HL-60 (cell line): ENCODE measurements around the gene AHSG.

Experiments used
- DNase-seq, 2 experiments: peaks; one replicate each; pipeline ENCODE4 v3.0.0-alpha.2; 2010 to 2020; ENCODE audit warnings: low read depth in 1 of 2, low spot score in 1 of 2
- H3K27ac ChIP-seq: fragments of 250-450 bp; sonication (Bioruptor Pico); replicated peaks from 2 replicates; pipeline ENCODE4 v1.5.1; 2020; ENCODE audit warnings: mild to moderate bottlenecking, moderate library complexity
- H3K27me3 ChIP-seq: fragments of 250-450 bp; sonication (Bioruptor Pico); 2 replicates; pipeline ENCODE4 v1.5.1; 2021; ENCODE audit warnings: mild to moderate bottlenecking, moderate library complexity; ENCODE audit not compliant: insufficient read depth, poor library complexity, severe bottlenecking
- H3K4me3 ChIP-seq: replicated peaks from 2 replicates; pipeline ENCODE4 v1.5.1; 2011; ENCODE audit warnings: mild to moderate bottlenecking, control low read depth, low read length; ENCODE audit not compliant: insufficient read depth
- CTCF ChIP-seq: IDR thresholded peaks from one replicate; pipeline ENCODE4 v1.5.1; 2011; ENCODE audit warnings: low read length, control low read depth, inconsistent platforms; ENCODE audit not compliant: insufficient read depth
- GABPA ChIP-seq: IDR thresholded peaks from 2 replicates; pipeline ENCODE4 v1.6.1; 2012; ENCODE audit warnings: low read depth
- POLR2AphosphoS5 ChIP-seq: IDR thresholded peaks from 2 replicates; pipeline ENCODE4 v1.6.1; 2012; ENCODE audit warnings: low read depth
- SPI1 ChIP-seq: IDR thresholded peaks from 2 replicates; pipeline ENCODE4 v1.6.1; 2012; ENCODE audit warnings: low read depth, mild to moderate bottlenecking, borderline replicate concordance
- TF ChIP-seq, protein P1 (sequence below): IDR thresholded peaks from 2 replicates; pipeline ENCODE4 v1.6.1; 2012; ENCODE audit warnings: low read depth; ENCODE audit not compliant: insufficient replicate concordance

AHSG gene

GRCh38 chr3:186599142-186599784, 13.6 kb upstream of the AHSG start:
- no peak for TF ChIP-seq SPI1
- TF ChIP-seq, protein P1, sequence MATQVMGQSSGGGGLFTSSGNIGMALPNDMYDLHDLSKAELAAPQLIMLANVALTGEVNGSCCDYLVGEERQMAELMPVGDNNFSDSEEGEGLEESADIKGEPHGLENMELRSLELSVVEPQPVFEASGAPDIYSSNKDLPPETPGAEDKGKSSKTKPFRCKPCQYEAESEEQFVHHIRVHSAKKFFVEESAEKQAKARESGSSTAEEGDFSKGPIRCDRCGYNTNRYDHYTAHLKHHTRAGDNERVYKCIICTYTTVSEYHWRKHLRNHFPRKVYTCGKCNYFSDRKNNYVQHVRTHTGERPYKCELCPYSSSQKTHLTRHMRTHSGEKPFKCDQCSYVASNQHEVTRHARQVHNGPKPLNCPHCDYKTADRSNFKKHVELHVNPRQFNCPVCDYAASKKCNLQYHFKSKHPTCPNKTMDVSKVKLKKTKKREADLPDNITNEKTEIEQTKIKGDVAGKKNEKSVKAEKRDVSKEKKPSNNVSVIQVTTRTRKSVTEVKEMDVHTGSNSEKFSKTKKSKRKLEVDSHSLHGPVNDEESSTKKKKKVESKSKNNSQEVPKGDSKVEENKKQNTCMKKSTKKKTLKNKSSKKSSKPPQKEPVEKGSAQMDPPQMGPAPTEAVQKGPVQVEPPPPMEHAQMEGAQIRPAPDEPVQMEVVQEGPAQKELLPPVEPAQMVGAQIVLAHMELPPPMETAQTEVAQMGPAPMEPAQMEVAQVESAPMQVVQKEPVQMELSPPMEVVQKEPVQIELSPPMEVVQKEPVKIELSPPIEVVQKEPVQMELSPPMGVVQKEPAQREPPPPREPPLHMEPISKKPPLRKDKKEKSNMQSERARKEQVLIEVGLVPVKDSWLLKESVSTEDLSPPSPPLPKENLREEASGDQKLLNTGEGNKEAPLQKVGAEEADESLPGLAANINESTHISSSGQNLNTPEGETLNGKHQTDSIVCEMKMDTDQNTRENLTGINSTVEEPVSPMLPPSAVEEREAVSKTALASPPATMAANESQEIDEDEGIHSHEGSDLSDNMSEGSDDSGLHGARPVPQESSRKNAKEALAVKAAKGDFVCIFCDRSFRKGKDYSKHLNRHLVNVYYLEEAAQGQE, result no peak
- no peak for TF ChIP-seq CTCF
- no peak for TF ChIP-seq POLR2AphosphoS5
- no peak for TF ChIP-seq GABPA
- no peak for DNase-seq
- H3K27me3 ChIP-seq, result no peaks in the 10 kb centered on the region
- H3K4me3 ChIP-seq, result no peak overlapping the region
- no peak overlapping the region for H3K27ac ChIP-seq

DNA sequence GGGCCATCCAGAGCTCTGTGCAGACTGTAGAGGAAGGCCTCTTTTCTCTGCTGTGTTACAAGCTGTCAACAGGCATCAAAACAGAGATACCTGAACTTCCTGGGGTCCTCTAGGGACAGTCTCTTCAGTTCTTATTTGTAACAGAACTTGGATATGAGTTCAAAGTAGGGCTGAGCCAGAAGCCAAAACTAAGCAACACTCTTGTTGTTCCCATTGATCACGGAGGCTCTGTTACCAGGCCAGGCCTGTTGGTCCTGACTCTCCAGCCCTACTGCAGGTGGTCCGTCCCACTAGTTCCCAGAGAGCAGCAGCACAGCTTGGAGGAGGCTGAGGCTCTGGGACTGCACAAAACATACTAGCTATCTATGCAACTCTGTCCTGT, 13.1 kb upstream of the AHSG start:
- Histone ChIP-seq H3K27me3 (no peaks in the 10 kb centered on the region), H3K27ac (no peak overlapping the region), H3K4me3 (no peak overlapping the region)
- TF ChIP-seq GABPA (no peak), CTCF (no peak), POLR2AphosphoS5 (no peak), SPI1 (no peak)
- TF ChIP-seq, protein P1, result no peak
- DNase-seq, result no peak

DNA sequence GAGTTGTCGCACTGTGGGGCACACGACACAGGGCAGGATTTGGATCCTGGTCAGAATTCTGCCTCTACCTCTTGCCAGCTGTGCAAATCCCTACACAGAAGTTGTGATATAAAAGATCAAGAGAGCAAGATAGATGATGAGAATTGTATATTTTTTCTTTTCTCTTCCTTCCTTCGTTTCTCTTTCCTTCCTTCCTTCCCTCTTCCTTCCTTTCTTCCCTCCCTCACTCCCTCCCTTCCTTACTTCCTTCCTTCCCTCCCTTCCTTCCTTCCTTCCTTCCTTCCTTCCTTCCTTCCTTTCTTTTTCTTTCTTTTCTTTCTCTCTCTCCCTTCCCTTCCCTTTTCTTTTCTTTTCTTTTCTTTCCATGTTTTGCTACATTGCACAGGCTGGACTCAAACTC, 12.0 kb upstream of the AHSG start:
- H3K27ac ChIP-seq, result no peak overlapping the region
- H3K27me3 ChIP-seq, result no peaks in the 10 kb centered on the region
- H3K4me3 ChIP-seq, result no peak overlapping the region
- no peak for DNase-seq
- TF ChIP-seq, protein P1, result no peak
- TF ChIP-seq CTCF (no peak), POLR2AphosphoS5 (no peak), GABPA (no peak), SPI1 (no peak)
